H9 (cell line): ENCODE measurements around the gene MALT1. TPM values are rescaled to one million over a fixed set of nuclear protein-coding genes. Genes with fewer than 3 reads are reported as not detected.
"Not testable (repeated sequence)": the region's sequence is repeated elsewhere in the genome, so short reads cannot be mapped to it uniquely, and the experiment has no call there.

ENCODE experiments used
- DNase-seq: peaks from one replicate; pipeline ENCODE4 v3.0.0-alpha.2; 2017
- H2AFZ ChIP-seq: one replicate; pipeline ENCODE4 v1.6.1; 2013; ENCODE audit warnings: mild to moderate bottlenecking, low read length, control low read depth, moderate library complexity
- H2AK5ac ChIP-seq: 2 replicates; pipeline ENCODE4 v1.6.1; 2013; ENCODE audit warnings: low read length, control low read depth, mixed read lengths; ENCODE audit not compliant: insufficient read length
- H2BK120ac ChIP-seq: one replicate; pipeline ENCODE4 v1.6.1; 2013; ENCODE audit warnings: low read depth, mild to moderate bottlenecking, low read length, control low read depth, inconsistent platforms; ENCODE audit not compliant: poor library complexity, severe bottlenecking
- H2BK12ac ChIP-seq: 2 replicates; pipeline ENCODE4 v1.6.1; 2013; ENCODE audit warnings: low read length, control low read depth, mixed read lengths, low read depth; ENCODE audit not compliant: insufficient read length
- H2BK15ac ChIP-seq: 2 replicates; pipeline ENCODE4 v1.6.1; 2013; ENCODE audit warnings: low read depth, low read length, control low read depth
- H2BK20ac ChIP-seq: one replicate; pipeline ENCODE4 v1.6.1; 2013; ENCODE audit warnings: low read depth, mild to moderate bottlenecking, low read length, control low read depth, inconsistent platforms; ENCODE audit not compliant: poor library complexity, severe bottlenecking
- H2BK5ac ChIP-seq: 2 replicates; pipeline ENCODE4 v1.6.1; 2013; ENCODE audit warnings: low read length, control low read depth, mixed read lengths; ENCODE audit not compliant: insufficient read length
- H3K14ac ChIP-seq: 2 replicates; pipeline ENCODE4 v1.6.1; 2013; ENCODE audit warnings: low read length, control low read depth; ENCODE audit not compliant: insufficient read depth
- H3K18ac ChIP-seq: 2 replicates; pipeline ENCODE4 v1.6.1; 2013; ENCODE audit warnings: low read depth, mild to moderate bottlenecking, mixed read lengths, low read length, control low read depth; ENCODE audit not compliant: insufficient read length
- H3K23ac ChIP-seq: 2 replicates; pipeline ENCODE4 v1.6.1; 2013; ENCODE audit warnings: low read length, control low read depth, mixed read lengths, low read depth; ENCODE audit not compliant: insufficient read length
- H3K23me2 ChIP-seq: 2 replicates; pipeline ENCODE4 v1.6.1; 2013; ENCODE audit warnings: low read depth, mild to moderate bottlenecking, mixed read lengths, low read length, control low read depth; ENCODE audit not compliant: insufficient read length, poor library complexity, severe bottlenecking
- H3K27ac ChIP-seq: 2 replicates; pipeline ENCODE4 v1.5.1; 2013; ENCODE audit warnings: low read length, control low read depth, mixed read lengths, low read depth; ENCODE audit not compliant: insufficient read length
- H3K27me3 ChIP-seq: 2 replicates; pipeline ENCODE4 v1.6.1; 2013; ENCODE audit warnings: low read length, control low read depth, inconsistent platforms; ENCODE audit not compliant: insufficient read depth
- H3K4ac ChIP-seq: 2 replicates; pipeline ENCODE4 v1.6.1; 2013; ENCODE audit warnings: low read depth, mild to moderate bottlenecking, control low read depth, inconsistent platforms, low read length, moderate library complexity
- H3K4me1 ChIP-seq: 2 replicates; pipeline ENCODE4 v1.6.1; 2013; ENCODE audit warnings: low read length, control low read depth, inconsistent platforms; ENCODE audit not compliant: insufficient read depth
- H3K4me2 ChIP-seq: 2 replicates; pipeline ENCODE4 v1.6.1; 2013; ENCODE audit warnings: low read length, control low read depth, mixed read lengths; ENCODE audit not compliant: insufficient read length, insufficient read depth
- H3K56ac ChIP-seq: 2 replicates; pipeline ENCODE4 v1.6.1; 2013; ENCODE audit warnings: low read depth, mild to moderate bottlenecking, mixed read lengths, low read length, control low read depth; ENCODE audit not compliant: insufficient read length
- H3K79me1 ChIP-seq: 2 replicates; pipeline ENCODE4 v1.6.1; 2013; ENCODE audit warnings: low read depth, mild to moderate bottlenecking, moderate library complexity, low read length, control low read depth, inconsistent platforms; ENCODE audit not compliant: insufficient read depth, poor library complexity, severe bottlenecking
- H3K79me2 ChIP-seq: 2 replicates; pipeline ENCODE4 v1.6.1; 2013; ENCODE audit warnings: low read length, control low read depth, inconsistent platforms; ENCODE audit not compliant: insufficient read depth
- H3K9ac ChIP-seq: 2 replicates; pipeline ENCODE4 v1.6.1; 2013; ENCODE audit warnings: low read length, control low read depth, mixed read lengths; ENCODE audit not compliant: insufficient read length; ENCODE audit errors: extremely low read depth
- H3K9me3 ChIP-seq: one replicate; pipeline ENCODE4 v1.6.1; 2013; ENCODE audit warnings: low read depth, low read length, inconsistent platforms; ENCODE audit not compliant: control insufficient read depth
- H3T11ph ChIP-seq: one replicate; pipeline ENCODE4 v1.6.1; 2013; ENCODE audit warnings: mild to moderate bottlenecking, low read length, control low read depth, inconsistent platforms
- H4K20me1 ChIP-seq: one replicate; pipeline ENCODE4 v1.6.1; 2013; ENCODE audit not compliant: control insufficient read depth, insufficient read length, insufficient read depth
- H4K5ac ChIP-seq: 2 replicates; pipeline ENCODE4 v1.6.1; 2013; ENCODE audit warnings: low read depth, mild to moderate bottlenecking, mixed read lengths, low read length, control low read depth; ENCODE audit not compliant: insufficient read length
- H4K8ac ChIP-seq: replicated peaks from 2 replicates; pipeline ENCODE4 v1.6.1; 2013; ENCODE audit warnings: low read length, control low read depth, mixed read lengths, low read depth; ENCODE audit not compliant: insufficient read length
- H4K91ac ChIP-seq: 2 replicates; pipeline ENCODE4 v1.6.1; 2013; ENCODE audit warnings: low read depth, mild to moderate bottlenecking, moderate library complexity, mixed read lengths, low read length, control low read depth; ENCODE audit not compliant: insufficient read length
- H3K27ac Mint-ChIP-seq, 3 experiments: 2 replicates in 2 of 3; 3 replicates in 1 of 3; pipeline ENCODE4 v1.8.0; 2020 to 2021; ENCODE audit warnings: mixed read lengths in 3 of 3, mild to moderate bottlenecking in 1 of 3, moderate library complexity in 1 of 3
- H3K27me3 Mint-ChIP-seq: 2 replicates; pipeline ENCODE4 v1.8.0; 2021; ENCODE audit warnings: low read depth, mild to moderate bottlenecking, moderate library complexity, mixed read lengths
- H3K36me3 Mint-ChIP-seq, 3 experiments: 2 replicates in 2 of 3; 3 replicates in 1 of 3; pipeline ENCODE4 v1.8.0; 2020 to 2021; ENCODE audit warnings: low read depth in 3 of 3, mixed read lengths in 3 of 3; ENCODE audit not compliant: insufficient read depth in 1 of 3
- H3K4me1 Mint-ChIP-seq, 2 experiments: 2 replicates each; pipeline ENCODE4 v1.8.0; 2020; ENCODE audit warnings: mixed read lengths in 2 of 2
- H3K4me3 Mint-ChIP-seq, 2 experiments: 2 replicates in 1 of 2; 3 replicates in 1 of 2; pipeline ENCODE4 v1.8.0; 2020 to 2021; ENCODE audit warnings: mild to moderate bottlenecking in 2 of 2, mixed read lengths in 2 of 2, moderate library complexity in 1 of 2
- H3K9me3 Mint-ChIP-seq, 2 experiments: 2 replicates in 1 of 2; 3 replicates in 1 of 2; pipeline ENCODE4 v1.8.0; 2020; ENCODE audit warnings: mild to moderate bottlenecking in 2 of 2, mixed read lengths in 2 of 2, moderate library complexity in 1 of 2
- CTCF ChIP-seq: fragments of 200-600 bp; sonication (generic); conservative IDR thresholded peaks from 3 replicates; pipeline ENCODE4 v1.8.0; 2021; ENCODE audit warnings: antibody characterized with exemption, mild to moderate bottlenecking
- WGBS: extraction: QIAGEN DNeasy Blood & Tissue Kit; methylation state at CpG from one replicate; pipeline ENCODE4 v1.1.7; 2013; ENCODE audit warnings: missing lambda C conversion rate, low lambda C conversion rate, mixed read lengths; ENCODE audit not compliant: insufficient read length; ENCODE audit errors: extremely low coverage; 5-methylcytosine and 5-hydroxymethylcytosine counted together
- total RNA-seq: library from RNA; stranded (reverse); gene quantifications from 2 replicates; pipeline ENCODE4 v1.2.1, GENCODE V29; 2021

The MALT1 gene
- total RNA-seq, 1 experiment from 2014 or later = 18.1 TPM

GRCh38 chr18:58756596-58757240, 85.5 kb downstream of the MALT1 start:
- H2BK5ac ChIP-seq = no peak overlapping the region
- no peak overlapping the region for H2BK120ac ChIP-seq
- H2BK15ac ChIP-seq = no peak overlapping the region
- TF ChIP-seq CTCF = no peak
- H4K91ac ChIP-seq = no peak overlapping the region
- H3K9me3 ChIP-seq = no peaks in the 10 kb centered on the region
- H4K20me1 ChIP-seq = no peaks in the 10 kb centered on the region
- DNase-seq = no peak
- H3K23me2 ChIP-seq = no peaks in the 10 kb centered on the region
- Mint-ChIP-seq H3K4me1 (peaks cover 12% of the 10 kb centered on the region in 2 experiments), H3K36me3 (no peaks in the 10 kb centered on the region), H3K27ac (no peak overlapping the region), H3K4me3 (no peak overlapping the region), H3K27me3 (no peaks in the 10 kb centered on the region; the same call in 1 of the 2 replicates), H3K9me3 (no peaks in the 10 kb centered on the region)
- no peak overlapping the region for H2AK5ac ChIP-seq
- H3T11ph ChIP-seq = no peak overlapping the region
- H3K23ac ChIP-seq = no peak overlapping the region
- H3K4ac ChIP-seq = no peak overlapping the region
- H3K18ac ChIP-seq = no peak overlapping the region
- no CpG with 5 or more reads among the region's 8 CpGs for WGBS
- no peak overlapping the region for H2BK20ac ChIP-seq
- no peak overlapping the region for H4K8ac ChIP-seq
- H4K5ac ChIP-seq = no peak overlapping the region
- H3K79me1 ChIP-seq = no peaks in the 10 kb centered on the region
- H3K56ac ChIP-seq = no peak overlapping the region
- H3K27me3 ChIP-seq = no peaks in the 10 kb centered on the region
- no peak overlapping the region for H3K14ac ChIP-seq
- no peak overlapping the region for H2BK12ac ChIP-seq
- no peak overlapping the region for H3K4me2 ChIP-seq
- no peaks in the 10 kb centered on the region for H3K4me1 ChIP-seq
- no peaks in the 10 kb centered on the region for H3K79me2 ChIP-seq
- H2AFZ ChIP-seq = no peak overlapping the region
- no peak overlapping the region for H3K9ac ChIP-seq
- no peak overlapping the region for H3K27ac ChIP-seq

- not testable (repeated sequence) for H3K9ac ChIP-seq, H2BK20ac ChIP-seq, H3K4me1 ChIP-seq, H2BK120ac ChIP-seq, H4K91ac ChIP-seq, H3K36me3 Mint-ChIP-seq, H2BK12ac ChIP-seq, H3K4ac ChIP-seq, H3K79me2 ChIP-seq, H4K20me1 ChIP-seq, H3K23ac ChIP-seq, H4K8ac ChIP-seq, H3K27me3 Mint-ChIP-seq, H3K56ac ChIP-seq, H3K23me2 ChIP-seq, H4K5ac ChIP-seq, H3K14ac ChIP-seq, H2BK5ac ChIP-seq, H3K27me3 ChIP-seq, H3K9me3 ChIP-seq, H3K27ac ChIP-seq, H2BK15ac ChIP-seq, H3K4me2 ChIP-seq, H3K18ac ChIP-seq, H2AFZ ChIP-seq, DNase-seq, H3K79me1 ChIP-seq, H3K9me3 Mint-ChIP-seq, H2AK5ac ChIP-seq, H3K27ac Mint-ChIP-seq, H3K4me3 Mint-ChIP-seq, H3T11ph ChIP-seq
- peaks cover 9 to 11% of the 10 kb centered on the region in 2 experiments for H3K4me1 Mint-ChIP-seq
- WGBS = no CpG with 5 or more reads among the region's 7 CpGs
Measured at GRCh38 chr18:58757351-58757750, 86.1 kb downstream of the MALT1 start.
